Dermis blood vessel endothelial cell (primary cell): ENCODE data around the gene KCNMA1. TPM values are rescaled to one million over a fixed set of nuclear protein-coding genes. Genes with fewer than 3 reads are reported as not detected.

Source experiments
- DNase-seq: peaks from one replicate; pipeline ENCODE4 v3.0.0; 2010
- total RNA-seq: library from RNA; depleted of rRNA; stranded (reverse); fragments of >200 nt; gene quantifications from 2 replicates; pipeline ENCODE4 v1.2.3, GENCODE V29; 2014

The KCNMA1 gene
- total RNA-seq, 1 donor from 2014 or later: under 0.01 TPM

DNA sequence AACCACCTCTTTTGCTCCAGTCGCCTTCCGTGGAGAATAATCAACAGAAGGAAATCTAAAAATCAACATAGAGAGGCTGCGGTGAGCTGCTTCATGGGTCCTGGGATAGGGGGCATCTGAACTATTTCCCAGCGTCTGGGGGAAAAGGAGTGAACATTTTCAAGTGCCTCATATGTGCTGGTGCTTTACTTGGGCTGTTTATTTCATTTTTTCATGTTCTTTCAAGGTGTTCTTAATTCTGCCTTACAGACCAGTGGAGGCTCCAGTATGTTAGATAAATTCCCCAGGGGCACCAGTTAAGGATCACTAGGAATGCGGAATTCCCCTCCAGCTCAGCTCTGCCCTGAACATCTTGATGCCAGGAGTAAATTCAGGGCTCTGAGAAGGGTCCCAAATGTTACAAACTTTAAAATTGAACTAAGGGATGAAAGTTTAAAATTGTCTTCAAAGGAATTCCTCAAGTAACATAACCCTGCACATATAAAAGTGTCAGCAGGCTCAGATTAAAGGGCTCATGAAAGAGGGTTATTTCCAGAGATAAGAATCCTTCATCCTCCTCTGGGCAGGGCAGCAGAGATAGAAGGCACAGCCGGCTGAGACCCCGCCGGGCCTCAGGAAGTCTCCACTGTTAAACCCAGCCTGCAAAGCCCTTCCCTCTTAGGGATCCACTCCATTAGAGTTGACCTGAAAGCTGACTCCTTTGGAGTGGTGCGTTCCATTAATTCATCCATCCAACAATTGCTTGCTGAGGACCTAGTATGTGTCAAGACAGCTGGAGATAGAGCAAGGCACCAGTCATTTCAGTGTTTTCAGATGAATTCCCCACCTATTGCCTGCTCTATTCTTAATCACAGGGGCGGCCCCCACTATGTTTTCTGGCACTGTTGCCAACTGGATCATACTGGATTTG lies 345.8 kb downstream of the KCNMA1 start:
- no peak for DNase-seq

DNA sequence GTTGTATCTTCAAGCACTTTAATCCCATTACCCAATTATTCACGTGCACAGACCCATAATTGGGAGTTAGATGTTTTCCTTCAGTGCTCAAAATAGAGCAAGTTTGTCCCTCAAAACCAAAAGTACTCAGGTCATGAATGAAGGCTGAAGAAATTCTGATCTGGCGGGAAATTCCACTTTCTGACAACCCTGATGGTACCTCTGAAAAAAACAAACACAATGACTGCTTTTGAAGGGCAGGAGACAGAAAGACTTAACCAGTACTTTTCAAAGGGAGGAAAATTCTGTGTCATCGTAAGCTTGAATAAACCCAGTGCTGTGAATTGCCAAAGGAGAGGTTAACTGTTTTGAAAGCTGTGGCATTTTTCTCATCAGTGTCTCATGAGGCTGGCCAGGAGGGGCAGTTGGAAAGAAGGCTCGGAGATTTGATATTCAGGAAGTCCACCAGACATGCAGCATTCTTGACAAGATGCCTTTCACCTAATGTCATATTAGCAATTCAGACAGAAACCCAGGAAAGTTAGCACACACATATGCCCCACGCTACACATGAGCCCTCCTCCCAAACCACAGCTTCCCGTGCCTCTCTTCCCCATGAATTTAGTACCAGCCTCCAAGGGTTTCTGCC lies 347.0 kb downstream of the KCNMA1 start:
- no peak for DNase-seq

DNA sequence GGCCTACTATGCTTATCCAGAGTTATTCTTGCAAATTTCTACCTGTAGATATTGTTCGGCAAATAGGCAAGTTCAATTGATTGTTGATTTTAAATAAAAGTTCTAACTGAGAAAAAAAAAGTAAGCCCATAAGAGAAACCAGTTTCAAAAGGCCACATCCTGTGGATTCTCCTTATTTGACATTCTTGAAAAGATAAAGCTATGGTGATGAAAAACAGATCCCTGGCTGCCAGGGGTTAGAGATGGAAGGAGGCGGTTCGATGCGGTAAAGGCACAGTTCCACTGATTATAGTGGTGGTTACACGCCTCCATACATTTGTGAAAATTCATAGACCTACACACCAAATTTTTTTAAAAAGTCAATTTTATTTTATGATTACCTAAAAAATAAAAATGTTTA lies 347.8 kb downstream of the KCNMA1 start:
- DNase-seq: no peak

DNA sequence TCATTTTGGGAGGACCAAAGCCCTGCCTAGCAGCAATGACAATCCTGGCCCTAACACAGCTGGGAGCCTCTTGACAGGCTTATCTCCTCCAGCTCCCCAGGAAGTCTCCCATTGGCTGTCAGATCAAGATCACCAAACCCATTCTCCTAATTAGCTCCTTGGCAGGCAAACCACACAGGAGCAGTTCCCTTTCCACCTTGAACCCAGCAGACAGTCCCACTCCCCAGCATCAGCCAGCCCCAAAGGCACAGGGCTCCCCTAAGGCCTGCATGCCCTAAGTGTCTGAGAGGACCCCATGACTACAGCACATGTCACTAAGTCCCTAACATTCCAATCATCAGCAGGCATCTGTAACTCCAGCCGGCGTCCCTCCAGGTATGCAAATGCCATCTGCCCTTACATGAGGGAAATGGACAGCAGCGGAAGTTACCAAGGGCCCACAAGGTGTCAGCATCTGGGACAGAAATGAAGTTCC lies 348.5 kb downstream of the KCNMA1 start:
- DNase-seq: no peak

DNA sequence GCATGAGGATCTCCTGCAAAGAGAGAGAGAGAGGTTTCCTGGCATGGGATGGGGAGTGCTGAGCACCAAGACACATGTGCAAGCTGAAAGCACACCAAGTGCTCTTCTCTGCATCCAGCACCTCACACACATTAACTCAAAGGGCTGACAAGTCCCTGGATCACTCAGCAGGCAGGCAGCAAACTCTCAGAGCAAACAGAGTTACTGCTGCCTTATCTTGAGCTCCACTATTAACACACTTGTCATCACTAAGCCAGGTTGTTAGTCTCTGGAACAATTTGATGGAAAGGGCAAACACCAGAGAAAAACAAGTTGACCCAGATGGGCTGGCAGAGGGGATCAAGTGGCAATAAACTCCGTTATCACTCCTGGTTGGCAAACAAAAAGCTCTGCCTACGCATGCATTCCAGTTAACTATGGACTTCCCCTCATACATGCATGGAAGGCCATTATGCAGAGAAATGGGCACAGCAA lies 349.9 kb downstream of the KCNMA1 start:
- no peak for DNase-seq

DNA sequence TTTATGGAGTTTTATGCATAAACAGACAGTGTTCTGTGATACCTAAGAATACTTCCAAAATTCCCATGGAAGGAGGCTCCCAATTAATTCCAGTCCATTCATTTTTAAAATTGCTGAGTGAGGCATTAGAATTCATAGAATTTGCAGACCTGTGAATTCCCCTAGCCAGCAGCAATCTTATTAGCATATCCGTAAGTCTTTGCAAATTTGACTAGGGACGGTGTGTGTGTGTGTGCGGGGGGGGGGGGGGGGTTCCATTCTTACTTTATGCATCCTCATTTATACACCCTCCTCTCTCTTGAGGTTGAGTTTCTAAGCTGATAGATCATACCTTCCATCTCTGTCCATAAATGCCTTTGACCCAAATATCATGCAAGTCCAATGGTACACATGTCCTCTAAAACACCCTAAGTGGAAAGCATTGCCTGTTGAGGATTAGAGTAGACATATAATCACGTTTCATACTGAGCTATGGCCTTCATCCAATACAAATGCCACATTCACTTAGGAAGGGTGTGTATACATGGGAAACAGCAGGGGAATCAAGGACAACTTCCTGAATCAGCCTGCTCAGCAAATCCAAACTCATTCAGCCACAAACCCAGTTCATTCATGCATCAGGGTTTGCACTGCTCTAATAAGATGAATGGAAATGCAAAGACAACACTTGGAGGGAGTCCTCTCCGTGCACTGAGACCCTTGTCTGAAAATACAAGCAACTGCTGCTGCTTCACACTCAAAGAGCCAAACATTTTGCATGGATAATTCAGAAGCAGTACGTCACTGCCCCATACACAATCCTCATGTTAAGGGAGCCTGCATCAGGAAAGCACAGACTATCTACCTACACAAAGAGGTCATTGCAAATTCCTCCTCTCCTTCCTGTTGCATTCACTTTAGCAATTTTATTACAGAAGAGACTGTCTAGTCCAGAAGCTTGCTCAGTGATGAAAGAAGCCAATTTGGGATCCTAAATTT lies 350.8 kb downstream of the KCNMA1 start:
- no peak for DNase-seq

DNA sequence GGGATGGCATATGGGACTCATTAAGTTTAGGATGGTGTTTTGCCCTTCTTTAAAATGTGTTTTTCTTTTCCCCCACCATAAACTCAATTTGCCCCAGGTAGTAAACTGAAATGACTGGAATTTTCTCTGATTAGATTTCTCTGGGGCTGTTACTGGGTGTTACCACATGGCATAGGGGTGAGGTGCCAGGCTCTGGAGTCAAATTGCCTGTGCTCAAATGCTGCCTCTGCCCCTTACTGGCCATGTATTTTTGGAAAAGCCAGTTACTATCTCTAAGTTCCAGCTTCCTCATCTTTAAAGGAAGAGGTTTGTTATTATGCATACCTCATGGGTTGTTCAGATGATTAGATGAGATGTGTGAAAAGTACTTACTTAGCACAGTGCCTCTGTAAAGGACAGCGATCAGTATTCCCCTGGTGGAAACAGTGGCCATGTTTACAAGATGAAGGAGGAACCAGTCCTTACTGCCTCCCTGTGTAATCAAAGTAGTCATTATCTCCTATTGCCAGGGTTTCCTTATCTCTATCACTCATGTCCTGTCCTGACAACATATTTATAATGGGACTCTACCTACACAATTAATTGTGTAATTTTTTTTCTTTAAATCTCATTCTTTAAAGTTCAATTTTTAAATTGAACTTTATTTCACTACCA lies 352.0 kb downstream of the KCNMA1 start:
- no peak for DNase-seq

DNA sequence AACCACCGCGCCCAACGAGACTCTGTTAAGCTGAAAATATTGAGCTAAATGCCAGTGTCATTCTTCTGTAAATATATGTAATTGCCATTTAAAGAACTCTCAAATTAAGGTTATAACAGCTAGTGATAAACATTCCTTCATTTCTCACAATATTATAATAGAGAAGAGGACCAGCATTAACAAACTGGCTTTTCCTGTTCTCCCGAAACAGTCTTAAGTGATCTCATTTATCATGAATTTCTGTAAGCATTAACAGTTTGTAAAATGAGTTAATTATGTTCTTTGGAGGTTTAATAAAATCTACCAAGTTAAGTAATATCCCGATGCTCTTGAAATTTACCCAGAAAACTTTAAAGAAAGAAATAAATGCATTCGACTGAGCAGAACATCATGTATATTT lies 352.8 kb downstream of the KCNMA1 start:
- no peak for DNase-seq

DNA sequence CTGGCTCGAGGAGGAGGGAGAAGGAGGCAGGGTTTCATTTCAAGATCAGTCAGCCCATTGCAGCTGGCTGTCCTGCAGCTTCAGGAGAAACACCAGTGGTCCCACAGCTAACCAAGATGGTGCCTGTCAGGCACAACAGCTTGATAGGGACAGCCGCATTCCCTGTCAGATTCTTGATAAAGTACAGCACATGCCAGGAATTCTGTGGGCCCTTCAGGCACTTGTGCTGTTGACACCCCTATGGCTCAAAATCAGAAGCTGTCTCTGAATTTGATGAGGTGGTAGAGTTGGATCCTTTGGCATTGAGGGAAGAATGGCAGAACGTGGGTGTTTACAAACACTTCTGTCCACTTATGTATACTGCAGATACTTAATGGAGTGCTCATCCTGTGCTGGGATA lies 354.3 kb downstream of the KCNMA1 start:
- DNase-seq: no peak

DNA sequence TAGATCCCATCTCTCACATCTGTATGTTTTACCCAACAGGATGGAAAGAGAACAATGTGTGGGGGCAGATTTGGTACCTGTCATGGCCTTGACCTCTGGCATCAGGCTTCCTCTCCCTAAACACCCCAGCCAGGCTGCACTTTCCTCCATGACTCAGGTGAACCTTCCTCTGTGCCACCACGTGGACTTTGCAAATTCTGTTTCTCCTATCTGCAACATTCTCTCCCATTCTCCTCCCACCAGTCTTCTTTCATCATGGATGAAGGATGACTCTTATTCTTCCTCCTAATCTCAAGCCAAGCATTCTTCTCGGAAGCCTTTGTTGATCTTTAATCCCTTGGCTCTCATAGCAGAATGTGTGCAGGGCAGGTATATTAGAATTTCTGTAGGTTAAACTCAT lies 355.4 kb downstream of the KCNMA1 start:
- DNase-seq: no peak

DNA sequence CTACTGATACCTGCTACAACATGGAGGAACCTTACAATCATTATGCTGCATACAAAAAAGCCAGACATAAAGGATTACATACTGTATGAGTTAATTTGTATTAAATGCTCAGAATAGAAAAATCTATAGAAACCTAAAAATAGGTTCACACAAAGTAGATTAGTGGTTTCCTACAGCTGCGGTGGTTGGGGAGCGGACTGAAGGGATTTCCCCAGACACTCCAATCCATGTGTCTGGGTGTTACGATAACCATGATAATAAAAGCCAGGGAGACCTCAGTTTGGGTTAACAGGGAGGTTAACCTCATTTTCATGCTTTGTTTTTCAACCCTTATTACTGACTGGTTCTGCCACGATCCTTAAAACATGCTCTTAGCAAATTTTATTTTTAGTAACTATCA lies 355.9 kb downstream of the KCNMA1 start:
- no peak for DNase-seq

DNA sequence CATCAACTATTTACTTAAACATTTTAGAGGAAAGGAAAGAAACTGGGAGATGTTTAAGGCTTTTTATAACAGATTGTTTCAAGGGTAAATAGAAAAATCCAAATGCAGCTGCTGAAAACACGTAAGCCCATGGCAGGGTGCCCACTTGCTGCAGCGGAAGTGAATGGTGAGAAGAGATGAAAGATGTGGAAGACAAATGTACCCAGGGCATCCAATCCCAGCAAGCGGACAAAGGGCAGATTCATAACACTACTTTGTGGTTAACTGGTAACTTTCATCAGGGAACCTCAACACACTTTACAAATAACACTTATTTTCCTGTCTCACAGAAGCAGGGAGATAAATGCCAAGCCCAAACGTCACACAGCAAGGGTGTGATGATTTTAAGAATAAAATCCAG lies 358.4 kb downstream of the KCNMA1 start:
- no peak for DNase-seq

DNA sequence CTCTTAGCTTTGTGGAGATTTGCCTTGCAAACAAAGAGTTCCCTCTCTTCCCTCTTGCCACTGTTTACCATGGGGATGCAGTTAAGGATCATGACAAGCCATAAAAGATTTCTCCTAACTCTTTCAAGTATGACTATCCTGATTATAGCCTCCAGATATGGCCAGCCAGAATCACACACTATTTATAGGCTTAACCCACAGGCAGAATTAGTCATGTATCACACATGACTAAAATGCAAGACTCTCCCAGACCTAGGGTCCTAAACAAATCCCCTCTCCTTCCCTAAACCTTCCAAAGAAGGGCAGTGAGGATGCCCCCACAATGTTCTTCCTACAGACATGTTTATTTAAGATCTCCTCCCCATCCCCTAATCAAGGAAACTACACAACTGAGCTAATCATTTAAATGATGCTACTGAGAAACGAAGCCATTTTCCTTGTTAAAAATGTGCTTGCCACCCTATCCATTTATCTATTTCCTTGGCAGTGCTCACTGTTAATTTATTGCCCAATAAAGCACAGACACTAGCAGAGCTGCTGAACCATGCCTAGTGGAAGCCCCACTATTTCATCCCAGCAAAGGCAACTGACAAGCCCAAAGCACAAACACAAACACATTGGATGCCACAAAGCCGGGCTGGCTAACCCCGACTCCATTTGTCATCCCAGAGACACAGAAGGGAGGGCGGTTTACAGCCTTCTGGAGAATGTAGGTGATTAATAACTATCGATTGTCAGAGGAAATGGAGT lies 363.4 kb downstream of the KCNMA1 start:
- DNase-seq: no peak

DNA sequence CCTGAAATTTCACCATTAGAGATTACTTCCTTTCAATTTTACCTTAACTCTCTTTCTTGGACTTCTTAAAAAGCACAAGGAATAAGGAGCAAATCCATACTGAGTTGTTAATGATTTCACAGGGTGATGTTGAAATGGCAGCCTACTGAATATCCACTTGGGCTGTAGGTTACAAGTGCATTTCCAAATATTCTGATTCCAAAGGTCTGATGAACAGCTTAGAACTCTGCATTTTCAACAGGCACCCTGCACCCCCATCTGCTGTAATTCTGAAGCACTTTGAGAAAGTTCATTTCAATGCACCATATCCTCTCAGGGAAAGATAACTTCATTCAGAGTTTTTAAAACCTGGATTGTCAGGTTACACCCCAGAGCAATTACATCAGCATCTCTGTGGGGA lies 368.4 kb downstream of the KCNMA1 start:
- no peak for DNase-seq

DNA sequence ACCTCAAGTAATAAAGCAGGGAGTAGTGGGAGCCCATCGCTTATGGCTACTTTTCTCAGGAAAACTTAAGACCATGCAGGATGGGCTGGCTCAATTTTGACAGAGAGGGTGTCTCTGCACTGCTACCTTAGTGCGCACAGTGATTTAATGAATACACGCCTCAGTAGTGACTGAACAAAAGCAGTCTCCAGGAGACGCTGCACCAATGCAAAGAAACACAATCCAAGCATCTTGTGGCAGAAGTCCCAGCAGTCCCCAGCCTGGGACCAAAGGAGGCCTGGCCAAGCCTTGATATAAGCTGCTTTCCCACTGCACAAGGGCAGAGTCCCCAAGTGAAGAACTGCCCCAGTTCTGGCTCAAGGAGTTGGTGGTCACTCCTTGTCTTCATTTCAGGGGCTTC lies 368.9 kb downstream of the KCNMA1 start:
- no peak for DNase-seq

DNA sequence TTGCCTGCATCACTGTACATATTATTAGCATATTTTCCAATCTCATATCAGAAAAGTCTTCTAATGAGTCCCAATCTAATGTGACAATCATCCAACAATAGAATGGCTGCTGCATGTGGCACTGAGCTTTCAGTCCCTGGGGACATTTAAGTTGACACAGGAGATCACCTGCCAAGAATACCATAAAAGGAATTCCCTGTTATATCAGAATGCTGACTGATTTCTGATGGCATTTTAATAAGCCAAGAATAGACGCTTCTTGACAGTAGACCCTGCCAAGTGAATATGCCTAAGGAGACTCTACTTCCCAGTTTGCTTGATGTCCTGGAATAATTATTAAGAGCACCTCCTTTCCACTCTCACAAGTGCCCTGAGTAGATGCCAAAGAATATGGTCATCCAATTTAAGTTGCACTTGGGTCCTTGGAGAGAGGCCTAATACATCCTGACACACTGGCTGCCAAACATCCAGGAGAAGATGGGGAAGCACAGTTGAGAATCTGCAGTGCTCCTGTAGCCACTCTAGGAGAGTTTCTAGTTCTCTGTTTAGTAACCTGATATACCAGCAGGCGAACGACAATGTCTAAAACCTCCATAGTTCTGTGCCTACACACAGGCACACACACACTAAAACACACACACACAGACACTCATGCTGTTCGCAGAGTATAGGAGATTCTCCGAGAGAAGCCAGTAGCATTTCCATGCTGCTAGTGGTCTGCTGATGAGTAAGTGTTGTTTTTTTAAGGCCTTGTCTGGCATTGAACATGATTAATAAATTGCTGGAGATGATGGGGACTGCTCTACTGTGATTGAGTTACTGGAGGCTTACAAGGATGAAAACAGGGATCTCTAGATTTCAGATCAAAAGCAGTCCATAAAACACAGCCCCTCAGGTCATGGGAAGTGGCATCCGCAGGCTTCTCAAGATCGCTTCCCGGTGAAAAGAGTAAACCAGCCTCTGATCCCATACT lies 369.6 kb downstream of the KCNMA1 start:
- no peak for DNase-seq

DNA sequence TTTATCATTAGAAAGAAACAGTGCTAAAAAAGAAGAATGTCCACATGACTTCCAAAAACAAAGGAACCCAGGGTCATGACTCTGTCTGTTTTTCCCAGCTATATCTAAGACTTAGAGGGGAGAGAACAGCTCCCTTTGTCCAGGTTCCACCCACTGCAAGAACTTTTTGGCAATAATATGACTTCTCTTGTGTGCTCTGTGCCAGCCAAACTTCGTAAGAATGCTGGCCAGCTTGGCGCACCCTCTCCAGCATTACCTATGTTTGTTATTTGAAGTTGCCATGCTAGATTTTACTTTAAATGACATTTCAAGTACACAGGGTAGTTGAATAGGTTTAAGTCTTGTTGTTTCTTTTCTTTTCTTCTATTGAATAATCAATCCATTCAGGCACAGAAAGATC lies 371.4 kb downstream of the KCNMA1 start:
- DNase-seq: no peak

DNA sequence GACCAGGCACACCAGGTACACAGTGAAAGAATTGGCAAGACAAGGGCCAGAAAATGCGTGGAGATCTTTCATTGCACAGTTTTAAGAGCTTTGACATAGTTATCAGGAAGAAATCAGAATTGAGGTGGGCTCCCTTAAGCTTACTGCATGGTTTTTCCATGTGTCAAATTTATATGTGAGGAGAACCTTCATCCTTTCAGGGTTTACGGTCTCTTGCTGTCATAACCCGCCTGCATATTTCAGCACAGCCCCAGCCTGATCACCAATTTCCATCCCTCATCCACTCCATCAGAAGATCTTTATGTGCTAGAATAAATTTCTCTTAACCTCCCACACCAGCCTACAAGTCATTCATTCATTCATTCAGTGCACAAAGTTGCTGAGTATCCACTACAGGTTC lies 373.1 kb downstream of the KCNMA1 start:
- no peak for DNase-seq

DNA sequence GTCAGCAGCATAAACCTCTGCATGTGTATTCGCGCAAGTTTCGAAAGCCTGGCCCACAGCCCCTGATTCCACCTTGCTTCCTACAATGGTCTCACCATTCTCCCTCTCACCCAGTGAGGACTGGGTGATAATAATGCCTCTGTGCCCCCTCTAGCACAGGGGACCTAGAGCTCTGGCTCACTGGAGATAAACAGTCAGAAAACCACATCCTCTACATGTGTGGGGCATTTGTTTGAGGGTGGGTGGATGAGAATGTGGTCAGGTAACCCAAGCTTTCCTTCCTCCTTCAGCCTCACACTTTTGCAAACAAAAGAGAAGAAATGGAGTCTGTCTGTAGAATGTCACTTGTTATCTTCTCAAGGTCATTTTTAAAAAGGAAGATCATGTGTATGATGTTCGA lies 373.5 kb downstream of the KCNMA1 start:
- DNase-seq: no peak

DNA sequence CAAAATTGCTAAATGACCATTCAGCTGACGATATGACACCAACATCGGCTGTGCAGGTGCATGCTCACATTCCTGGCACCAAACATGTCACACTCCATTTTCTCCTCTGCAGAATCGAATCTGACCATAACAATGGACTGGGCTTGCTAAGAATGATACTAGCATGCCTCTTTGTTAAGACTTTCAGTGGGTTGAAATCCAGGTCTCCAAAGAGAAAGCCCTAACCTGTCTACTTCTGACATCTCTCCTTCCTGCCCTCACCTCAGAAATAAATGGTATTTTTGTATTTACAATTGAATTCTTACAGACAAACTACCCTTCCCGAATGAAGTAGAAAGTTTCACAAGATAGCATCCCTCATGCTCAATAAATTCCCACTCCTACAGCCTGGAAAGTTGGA lies 373.9 kb downstream of the KCNMA1 start:
- DNase-seq: no peak
